Stimulated activated CD4-positive, alpha-beta T cell treated with anti-CD3 and anti-CD28 coated beads, Interleukin-15, amount 100 ng/mL, for 24 hours (primary cell): ENCODE measurements around the gene VPS13D.

Source experiments
- DNase-seq: peaks from one replicate; pipeline ENCODE4 v3.0.0-alpha.2; 2020

Gene VPS13D

DNA sequence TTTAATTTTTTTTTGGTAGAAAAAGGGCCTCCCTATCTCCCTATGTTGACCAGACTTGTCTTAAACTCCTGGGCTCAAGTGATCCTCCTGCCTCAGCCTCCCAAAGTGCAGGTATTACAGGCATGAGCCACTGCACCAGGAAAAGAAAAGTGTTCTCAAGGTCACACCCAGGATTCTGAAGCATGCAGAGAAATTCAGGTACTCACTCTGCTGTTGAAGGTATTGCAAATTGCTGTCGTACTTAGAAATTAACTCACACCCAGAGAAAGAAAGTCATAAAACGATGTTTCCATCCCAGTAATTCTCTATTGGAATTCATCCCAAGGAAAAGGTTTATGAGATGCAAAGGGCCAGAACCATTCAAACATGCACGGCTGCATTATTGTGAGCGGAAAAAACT lies 314.5 kb downstream of the VPS13D start:
- no peak for DNase-seq

DNA sequence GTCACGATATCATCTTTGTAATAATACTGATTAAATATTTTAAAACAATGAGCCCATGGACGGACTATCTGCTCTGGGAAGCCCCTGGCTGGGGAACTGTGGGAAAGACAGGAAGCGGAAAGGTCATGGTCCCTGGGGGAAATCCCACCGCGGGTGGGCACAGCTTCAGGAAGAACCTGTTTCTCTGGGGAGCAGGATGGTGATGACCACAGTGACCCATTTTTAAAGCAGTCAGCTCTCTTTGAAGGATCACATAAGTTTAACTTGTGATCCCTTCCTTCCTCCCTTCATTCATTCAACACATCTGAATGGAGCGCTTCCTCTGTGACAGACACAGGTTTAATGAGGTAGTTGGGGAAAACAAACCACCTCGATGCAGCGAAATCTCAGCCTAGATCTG lies 315.2 kb downstream of the VPS13D start:
- no peak for DNase-seq

DNA sequence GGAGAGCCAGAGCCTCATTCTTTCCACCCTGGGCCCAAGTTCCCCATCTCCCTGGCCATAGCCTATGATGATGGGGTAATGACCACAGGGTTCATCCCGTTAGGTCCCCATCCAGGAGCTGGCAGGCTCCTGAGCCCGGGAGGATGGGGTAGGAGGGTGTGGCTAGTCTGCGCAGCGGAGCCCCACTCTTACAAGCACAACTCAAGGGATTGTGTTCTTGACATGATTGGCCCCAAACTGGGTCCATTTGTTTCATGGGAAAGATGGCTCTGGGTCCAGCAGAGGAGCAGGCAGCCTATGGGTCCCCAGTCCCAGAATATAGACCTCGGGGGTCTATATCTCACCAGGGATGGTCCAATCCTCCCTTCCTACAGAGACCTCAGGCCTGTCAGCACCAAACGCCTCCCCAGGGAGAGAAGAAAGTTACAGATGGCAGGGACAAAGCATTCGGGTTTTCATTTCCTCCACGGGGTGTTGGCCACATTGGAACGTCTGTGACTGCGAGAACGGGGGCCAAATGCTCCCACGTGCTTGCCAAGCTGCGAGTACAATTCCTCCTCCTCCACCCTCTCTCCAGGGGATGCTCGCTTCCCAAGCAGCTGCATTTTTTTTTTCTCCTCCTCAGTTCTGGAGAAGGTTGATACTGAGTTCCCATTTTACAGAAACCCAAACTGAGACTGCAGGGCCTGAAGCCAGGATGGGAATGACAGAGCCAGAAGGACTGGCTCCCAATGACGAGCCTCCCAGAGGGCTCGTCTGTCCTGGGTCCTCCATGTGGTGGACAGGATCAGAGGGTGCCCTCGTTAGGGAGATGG lies 317.1 kb downstream of the VPS13D start:
- DNase-seq, result no peak

DNA sequence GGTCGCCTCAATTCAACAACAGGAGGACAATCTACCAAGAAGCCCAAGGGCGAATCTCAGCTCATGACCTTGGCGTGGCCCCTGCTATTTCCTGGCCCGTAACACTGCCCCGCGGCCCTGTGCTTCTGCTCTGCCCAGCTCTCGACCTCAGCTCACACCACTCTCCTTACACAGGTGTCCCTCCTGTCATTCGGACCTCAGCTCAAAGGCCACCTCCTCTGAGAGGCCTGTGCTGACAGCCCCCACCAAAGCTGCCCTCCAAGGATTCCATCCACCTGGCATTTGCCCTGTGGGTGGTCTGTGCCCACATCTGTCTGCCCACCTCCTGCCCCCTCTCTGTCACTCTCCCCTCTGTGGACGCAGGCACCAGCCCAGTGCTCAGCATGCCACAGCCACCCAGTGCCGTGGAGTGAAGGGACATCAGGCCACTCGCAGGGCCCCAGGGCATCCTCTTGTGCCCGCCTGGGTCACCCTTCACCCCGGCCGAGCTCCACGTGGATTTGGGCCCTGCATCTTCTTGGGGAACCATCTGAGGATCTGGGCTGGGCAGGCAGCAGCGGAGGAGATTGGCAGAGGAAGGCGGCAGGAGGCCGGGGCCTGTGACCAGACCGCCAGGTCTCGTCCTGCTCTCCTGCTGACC lies 317.9 kb downstream of the VPS13D start:
- DNase-seq, result no peak

DNA sequence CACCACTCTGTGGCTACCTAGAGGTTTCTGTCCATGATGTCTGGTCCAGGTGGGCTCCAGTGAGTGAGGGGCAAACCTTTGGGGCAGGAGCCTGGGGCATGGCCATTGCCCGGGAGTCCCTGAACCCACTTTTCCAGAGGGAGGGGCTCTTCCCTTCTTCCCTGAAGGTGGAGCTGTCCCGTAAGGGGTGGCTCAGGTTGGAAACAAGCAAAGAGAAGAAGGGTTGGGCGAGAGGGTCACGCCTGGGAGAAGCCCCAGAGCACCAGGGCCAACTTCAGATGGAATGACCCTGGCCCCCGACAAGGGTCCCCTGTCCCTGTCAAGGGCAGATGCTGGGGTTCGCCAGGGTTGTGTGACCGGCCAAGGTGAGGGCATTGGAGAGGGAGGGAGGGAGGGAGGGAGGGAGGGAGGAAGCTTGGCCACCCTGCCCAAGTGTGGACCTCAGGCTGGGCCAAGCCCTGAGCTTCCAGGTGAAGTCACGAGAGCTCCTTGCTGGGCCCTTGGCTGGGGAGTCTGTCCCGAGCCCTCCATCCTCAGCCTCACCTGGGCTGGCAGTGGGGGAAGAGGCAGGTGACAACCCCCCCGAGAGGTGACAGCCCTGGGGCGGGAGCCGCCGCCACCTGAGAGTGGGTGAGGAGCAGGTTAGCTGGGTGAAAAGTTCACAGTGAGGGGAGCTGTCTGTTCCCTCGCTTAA lies 318.6 kb downstream of the VPS13D start:
- no peak for DNase-seq

DNA sequence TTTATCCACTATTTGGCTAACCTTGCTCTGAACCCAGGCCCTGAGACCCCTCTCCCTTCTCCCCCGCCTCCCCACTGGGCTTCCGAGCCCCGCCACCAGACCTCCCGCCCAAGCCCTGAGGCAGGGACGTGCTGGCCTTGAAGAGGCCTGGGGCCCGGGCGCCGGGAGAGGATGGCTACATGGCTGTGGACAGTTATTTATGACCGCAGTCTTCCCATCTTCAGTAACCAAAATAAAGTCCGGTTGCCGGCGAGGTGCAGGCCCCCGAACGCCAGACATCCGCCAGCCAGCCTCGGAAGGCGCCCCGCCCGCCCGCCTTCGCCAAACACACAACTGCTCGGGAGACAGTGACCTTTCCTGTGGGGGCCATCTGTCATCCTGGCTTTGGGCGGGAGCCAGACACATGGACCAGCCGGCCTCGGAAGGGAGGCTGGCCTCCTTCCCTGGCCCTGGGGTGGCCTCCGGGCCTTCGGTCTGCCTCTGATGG lies 319.2 kb downstream of the VPS13D start:
- no peak for DNase-seq

DNA sequence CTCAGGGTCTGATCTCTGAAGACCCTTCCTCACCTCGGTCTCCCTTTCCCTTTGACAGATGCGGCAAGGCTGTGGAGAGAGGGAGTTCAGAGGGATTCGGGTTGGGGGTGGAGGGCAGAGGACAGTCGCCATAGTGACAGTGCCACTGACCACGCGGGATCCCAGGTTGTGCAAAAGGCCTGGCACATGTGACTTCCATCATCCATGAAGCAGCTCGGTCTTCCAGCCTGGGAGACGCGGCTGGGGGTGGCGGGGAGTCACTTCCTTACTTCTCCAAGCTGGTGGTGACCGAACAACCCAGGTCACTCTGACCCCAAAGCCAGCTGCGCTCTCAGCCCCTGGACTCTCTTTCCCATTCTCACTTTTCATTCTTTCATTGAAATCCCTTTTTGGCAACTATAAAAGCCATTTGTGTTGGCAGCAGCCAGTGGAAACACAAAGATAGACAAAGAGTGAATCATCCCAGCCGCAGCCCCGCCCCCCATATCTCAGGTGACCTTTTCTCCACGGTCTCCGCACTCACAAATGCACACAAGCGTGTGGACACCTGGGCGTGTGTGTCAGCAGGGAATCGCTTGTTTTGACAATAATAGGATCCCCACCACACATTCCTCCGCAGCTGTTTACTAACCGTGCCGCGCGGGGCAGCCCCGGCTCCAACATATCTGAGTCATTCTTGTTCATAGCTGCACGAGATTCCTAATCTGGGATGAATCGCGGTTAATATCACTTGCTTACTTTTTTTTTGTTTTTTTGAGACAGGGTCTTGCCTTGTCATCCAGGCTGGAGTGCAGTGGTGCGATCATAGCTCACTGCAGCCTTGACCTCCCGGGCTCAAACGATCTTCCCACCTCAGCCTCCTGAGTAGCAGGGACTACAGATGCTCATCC lies 319.9 kb downstream of the VPS13D start:
- peak; percentile 55 for DNase-seq

DNA sequence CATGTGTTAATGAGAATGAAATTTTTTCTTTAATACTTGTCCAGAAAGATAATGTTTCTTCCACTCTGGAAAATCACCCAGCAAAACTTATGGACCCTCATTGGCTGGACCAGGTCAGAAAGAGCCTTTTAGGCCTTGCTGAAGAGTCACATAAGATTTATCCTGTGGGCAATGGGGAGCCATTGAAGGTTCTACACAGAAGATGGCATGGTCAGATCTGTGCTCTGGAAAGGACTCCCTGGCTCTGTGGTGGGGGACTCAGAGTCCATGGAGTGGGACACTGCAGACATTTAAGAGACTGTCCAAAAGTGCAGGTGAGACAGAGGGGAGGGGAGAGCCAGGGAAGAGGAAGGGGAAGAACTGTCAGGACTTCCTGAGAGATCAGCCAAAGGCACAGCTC lies 321.8 kb downstream of the VPS13D start:
- DNase-seq, result no peak

DNA sequence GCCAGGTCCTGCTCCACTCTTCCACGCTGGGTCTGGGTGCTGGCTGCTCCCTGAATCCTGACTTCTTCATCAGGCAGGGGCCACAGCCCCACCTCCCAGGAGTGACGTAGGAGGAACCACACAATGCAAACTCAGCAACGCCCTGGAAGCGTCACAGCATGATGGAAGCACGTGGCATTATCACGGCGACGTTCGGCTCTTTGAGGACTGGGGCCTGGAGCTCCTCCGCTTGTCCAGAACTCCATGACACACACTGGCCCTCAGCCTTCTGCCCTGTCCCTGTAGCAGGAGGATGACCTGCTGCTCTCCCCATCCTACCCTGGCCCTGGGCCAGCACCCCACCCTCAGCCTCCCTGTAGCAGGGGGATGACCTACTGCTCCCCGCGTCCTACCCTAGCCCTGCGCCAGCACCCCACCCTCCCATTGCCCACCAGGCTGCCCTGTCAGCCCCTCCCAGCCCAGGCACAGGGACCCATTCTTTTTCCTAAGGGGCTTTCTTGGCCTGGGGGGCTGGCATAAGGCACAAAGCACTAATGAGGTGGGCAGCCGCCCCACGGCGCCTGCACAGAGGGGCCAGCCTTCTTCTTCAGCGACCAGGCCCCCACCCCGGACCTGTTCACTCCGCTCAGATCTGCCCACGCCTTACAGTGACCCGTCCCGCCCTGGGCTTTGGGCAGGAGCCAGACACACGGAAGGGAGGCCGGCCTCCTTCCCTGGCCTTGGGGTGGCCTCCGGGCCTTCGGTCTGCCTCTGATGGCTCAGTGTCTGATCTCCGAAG lies 322.5 kb downstream of the VPS13D start:
- DNase-seq, result no peak

DNA sequence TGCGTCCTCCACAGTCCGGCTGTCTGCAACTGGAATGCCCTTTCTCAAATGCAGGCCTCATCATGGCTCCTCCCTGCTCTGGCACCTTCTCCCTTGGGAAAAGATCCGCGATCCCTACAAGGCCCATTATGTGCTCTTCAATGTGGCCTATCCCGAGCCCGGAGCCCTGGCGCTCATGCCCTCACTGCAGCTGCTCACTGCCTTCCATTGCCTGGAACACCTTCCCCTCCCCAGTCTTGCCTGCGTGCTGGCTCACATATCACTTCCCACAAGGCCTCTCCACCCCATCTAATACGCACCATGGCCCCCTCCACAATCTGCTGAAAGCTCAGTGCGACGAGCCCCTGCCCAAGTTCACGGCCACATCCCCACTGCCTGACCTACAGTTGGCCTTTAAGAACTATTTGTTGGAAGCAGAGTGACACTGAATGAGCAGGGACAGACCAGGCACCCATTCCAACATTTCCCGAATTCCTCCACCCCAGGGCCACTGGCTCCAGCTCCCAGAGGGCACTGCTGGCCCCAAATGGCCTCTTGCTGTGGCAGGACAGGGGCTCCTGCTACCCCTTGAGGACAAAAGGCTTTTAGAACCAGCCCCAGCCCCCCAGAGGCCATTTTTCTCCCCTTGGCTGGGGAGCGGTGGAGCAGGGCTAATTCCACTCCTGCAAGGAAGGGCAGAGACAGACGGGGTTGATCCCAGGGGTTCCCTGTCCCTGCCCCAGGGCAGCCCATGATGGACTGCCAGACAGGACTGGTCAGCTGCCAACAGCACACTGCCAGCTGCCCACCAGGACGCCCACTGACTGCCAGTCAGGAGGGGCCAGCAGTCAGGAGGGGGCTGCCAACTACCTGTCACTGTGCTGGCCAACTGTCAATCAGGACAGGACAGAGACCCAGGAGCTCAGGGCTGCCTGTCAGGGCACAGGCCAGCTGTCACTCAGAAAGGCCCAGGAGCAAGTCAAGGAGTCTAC lies 323.4 kb downstream of the VPS13D start:
- no peak for DNase-seq

DNA sequence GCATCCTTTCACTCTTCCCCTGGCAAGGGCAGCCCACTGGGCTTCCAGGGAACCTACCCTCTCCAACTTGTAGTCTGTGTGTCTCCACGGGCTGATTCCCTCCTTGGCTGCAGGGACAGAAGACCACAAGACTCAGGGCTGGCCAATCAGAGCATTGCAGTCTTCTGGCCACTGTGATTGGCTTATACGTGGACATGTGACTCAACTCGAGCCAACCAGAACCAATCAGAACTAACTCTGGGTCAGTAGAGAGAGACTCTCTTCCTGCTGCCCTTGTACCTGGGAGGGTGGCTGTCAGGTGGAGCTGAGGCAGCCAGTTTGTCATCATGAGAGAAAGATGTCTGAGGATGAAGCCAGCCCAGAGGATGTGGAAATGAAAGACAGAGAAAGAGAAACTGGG lies 324.1 kb downstream of the VPS13D start:
- no peak for DNase-seq

DNA sequence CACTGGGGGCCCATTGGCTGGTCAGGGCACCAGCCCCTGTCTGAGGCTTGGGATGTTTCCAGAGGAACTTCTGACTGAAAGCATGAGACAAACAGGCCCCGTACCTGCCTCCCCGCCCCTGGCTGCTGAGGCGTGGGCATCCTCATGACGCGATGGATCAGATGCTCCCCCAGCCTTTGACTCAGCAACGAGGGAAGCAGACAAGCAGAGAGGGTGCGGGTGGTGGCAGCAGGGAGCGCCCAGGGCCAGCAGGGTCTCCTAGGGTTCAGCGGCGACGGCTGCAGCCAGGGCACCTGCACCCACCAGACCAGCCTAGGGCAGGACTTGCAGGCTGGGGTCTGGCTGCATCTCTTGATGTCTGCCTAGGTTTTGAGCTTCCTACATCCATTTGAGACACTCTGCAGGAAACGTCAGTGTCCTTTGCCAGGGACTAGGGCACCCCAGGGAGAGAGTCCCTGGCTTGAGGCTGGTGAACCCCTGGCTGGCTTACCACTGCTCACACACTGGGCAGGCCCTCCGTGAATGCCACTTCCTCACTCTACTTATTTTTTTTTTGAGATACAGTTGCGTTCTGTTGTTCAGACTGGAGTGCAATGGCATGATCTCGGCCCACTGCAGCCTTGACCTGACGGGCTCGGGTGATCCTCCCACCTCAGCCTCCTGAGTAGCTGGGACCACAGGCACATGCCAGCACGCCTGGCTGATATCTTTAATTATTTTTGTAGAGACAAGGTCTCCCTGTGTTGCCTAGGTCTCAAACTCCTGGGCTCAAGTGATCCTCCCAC lies 324.9 kb downstream of the VPS13D start:
- no peak for DNase-seq

DNA sequence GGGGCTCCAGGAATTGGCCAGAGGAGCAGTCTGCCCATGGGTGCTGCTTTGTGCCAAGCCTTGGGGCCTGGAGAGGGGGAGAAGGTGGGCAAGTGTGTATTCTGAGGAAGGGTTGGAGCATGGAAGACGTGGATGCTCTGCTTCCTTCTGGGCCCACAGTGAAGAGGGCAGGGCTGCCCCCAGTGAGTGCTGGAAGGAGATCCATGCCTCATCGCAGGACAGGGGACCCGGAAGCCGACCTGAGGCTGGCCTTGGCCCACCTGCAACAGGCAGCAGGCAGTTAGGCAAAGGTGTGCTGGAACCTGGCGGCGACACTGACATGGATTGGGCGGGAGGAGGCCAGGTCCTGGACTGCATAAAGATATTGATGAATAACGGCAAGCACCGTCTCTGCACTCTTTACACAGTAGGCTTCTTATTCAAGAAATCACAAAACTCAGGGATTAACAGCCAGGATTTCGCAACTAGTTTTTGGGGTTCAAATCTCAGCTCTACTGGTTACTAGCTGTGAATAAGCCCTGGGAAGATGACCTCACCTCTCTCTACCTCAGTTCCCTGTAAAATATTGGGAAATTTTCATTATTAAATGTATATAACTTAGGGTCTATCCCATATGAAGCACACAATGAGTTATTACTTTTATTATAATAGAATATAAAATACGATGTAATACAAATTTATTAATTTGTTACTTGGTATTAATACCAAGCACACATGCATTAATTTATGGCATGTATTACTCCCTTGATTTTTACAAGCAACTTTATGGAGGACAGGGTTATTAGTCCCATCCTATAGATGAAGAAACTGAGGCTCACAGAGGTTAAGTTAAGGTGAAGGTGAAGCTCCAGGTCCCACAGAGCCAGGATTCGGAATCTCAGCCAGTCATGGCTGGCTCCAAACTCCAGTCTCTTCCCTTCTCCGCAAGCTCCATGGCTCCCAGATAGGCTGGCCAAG lies 325.9 kb downstream of the VPS13D start:
- DNase-seq, result no peak

DNA sequence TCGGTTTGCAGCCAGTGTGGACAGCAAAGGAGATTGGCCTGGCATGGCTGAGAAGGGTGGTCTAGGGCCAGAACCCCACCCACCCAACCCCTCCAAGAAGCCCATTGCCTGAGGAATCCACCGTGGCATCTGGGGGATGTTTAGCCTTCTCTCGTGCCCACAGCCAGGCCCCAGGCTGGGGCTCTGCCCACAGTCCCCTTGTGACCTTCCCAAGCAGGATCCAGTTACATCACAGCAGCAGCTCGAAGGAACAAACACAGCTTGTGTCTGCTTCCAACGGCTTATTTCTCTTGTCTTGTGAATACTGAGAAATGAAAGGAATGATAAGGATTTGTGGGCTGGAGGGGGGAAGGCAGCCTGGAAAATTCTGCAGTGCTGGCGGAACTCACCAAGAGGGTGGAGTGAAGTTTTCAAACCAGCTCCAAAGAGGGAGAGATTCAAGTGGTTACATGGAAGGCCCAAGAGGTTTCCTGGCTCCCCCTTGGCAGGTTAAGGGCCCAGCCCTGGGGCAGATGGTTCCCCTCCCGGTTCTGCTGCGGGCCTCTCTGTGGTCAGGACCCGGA lies 326.6 kb downstream of the VPS13D start:
- DNase-seq, result no peak

DNA sequence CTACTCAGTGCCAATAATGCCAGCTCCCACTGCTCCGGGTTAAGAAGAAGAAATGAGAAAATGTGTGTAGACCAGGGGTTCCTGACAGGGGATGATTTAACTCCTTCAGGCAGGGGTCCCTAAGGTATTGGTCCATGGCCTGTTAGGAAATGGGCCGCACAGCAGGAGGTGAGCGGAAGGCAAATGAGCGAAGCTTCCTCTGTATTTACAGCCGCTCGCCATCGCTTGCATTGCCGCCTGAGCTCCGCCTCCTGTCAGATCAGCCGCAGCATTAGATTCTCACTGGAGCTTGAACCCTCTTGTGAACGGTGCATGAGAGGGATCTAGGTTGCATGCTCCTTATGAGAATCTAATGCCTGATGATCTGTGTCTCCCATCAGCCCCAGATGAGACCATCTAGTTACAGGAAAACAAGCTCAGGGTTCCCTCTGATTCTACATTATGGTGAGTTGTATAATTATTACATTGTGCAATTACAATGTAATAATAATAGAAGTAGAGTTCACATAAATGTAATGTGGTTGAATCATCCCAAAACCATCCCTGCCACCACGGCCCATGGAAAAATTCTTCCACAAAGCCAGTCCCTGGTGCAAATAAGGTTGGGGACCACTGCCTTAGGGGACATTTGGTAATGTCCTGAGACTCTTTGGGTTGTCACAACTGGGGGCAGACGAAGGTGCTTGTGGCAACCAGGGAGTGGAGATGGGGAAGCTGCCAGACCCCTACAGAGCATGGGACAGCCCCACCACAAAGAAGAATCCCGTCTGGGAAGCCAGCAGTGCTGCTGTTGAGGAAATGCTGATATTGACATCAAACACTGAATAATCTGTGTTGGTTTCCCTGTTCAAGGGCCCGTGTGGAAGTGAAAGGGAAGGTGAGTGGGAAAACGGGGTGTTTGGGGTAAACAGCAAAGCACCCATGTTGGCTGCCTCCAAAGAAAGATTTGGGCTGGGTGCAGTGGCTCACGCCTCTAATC lies 327.4 kb downstream of the VPS13D start:
- DNase-seq, result no peak

DNA sequence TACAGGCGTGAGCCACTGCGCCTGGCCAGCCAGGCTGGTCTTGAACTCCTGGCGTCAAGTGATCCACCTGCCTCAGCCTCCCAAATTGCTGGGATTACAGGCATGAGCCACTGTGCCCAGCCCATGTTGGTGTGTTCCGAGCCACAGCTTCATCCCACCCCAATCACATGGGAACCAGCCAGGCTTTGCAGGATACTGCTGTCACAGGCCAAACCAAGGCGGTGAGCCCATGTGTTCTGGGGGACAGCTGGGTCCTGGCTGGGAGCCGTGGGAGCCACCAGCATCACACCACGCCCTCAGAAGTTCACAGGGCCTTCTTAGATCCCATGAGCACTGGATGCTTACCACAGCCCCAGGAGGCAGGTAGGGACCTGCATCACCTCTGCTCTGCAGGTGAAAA lies 331.3 kb downstream of the VPS13D start:
- DNase-seq, result no peak
